ENCODE data around the gene ID4.

Gene ID4

GRCh38 chr6:19837511-19838441 lies 606 bp downstream of the ID4 start:
- no peak for TF ChIP-seq CTCF (IDR thresholded peaks at IDR 0.05; ENCODE audit: poor library complexity, severe bottlenecking)
- Histone ChIP-seq H3K27ac (ENCODE audit: poor library complexity, severe bottlenecking) (no peak overlapping the region), H3K9me3 (ENCODE audit: severe bottlenecking) (peaks cover 1% of the 10 kb centered on the region), H3K4me1 (ENCODE audit: insufficient read depth, poor library complexity, severe bottlenecking) (no peaks in the 10 kb centered on the region), H3K36me3 (ENCODE audit: low read depth) (no peaks in the 10 kb centered on the region), H3K27me3 (ENCODE audit: insufficient read depth, poor library complexity, severe bottlenecking) (peaks cover 89% of the 10 kb centered on the region), H3K4me3 (ENCODE audit: severe bottlenecking) (peak overlapping the region; percentile 11)
- no peak for DNase-seq (ENCODE audit: low spot score)
- peak; percentile 74 for ATAC-seq (ENCODE audit: low read depth)

- TF ChIP-seq CTCF (IDR thresholded peaks at IDR 0.05; ENCODE audit: poor library complexity, severe bottlenecking): no peak
- no peak overlapping the region for H3K27ac ChIP-seq (ENCODE audit: poor library complexity, severe bottlenecking)
- no peaks in the 10 kb centered on the region for H3K36me3 ChIP-seq (ENCODE audit: low read depth)
- peaks cover 91% of the 10 kb centered on the region for H3K27me3 ChIP-seq (ENCODE audit: insufficient read depth, poor library complexity, severe bottlenecking)
- DNase-seq (ENCODE audit: low spot score) (no peak), ATAC-seq (ENCODE audit: low read depth) (peak; percentile 70)
- peaks cover 1% of the 10 kb centered on the region for H3K9me3 ChIP-seq (ENCODE audit: severe bottlenecking)
- H3K4me1 ChIP-seq (ENCODE audit: insufficient read depth, poor library complexity, severe bottlenecking): no peaks in the 10 kb centered on the region
- peak overlapping the region; percentile 11 for H3K4me3 ChIP-seq (ENCODE audit: severe bottlenecking)
Observed at GRCh38 chr6:19838442-19839236, 1.5 kb downstream of the ID4 start.

GRCh38 chr6:19839237-19839546 lies 2.0 kb downstream of the ID4 start:
- no peaks in the 10 kb centered on the region for H3K4me1 ChIP-seq (ENCODE audit: insufficient read depth, poor library complexity, severe bottlenecking)
- TF ChIP-seq CTCF (IDR thresholded peaks at IDR 0.05; ENCODE audit: poor library complexity, severe bottlenecking): no peak
- H3K27me3 ChIP-seq (ENCODE audit: insufficient read depth, poor library complexity, severe bottlenecking): peaks cover 85% of the 10 kb centered on the region
- H3K4me3 ChIP-seq (ENCODE audit: severe bottlenecking): no peak overlapping the region
- ATAC-seq (ENCODE audit: low read depth) (no peak), DNase-seq (ENCODE audit: low spot score) (no peak)
- no peaks in the 10 kb centered on the region for H3K36me3 ChIP-seq (ENCODE audit: low read depth)
- H3K9me3 ChIP-seq (ENCODE audit: severe bottlenecking): peaks cover 1% of the 10 kb centered on the region
- H3K27ac ChIP-seq (ENCODE audit: poor library complexity, severe bottlenecking): no peak overlapping the region

- ATAC-seq (ENCODE audit: low read depth): no peak
- peaks cover 82% of the 10 kb centered on the region for H3K27me3 ChIP-seq (ENCODE audit: insufficient read depth, poor library complexity, severe bottlenecking)
- DNase-seq (ENCODE audit: low spot score): no peak
Observed at GRCh38 chr6:19839788-19840187, 2.6 kb downstream of the ID4 start.

More at GRCh38 chr6:19839788-19840187, 2.6 kb downstream of the ID4 start:
- Histone ChIP-seq H3K27ac (ENCODE audit: poor library complexity, severe bottlenecking) (no peak overlapping the region), H3K9me3 (ENCODE audit: severe bottlenecking) (peaks cover 1% of the 10 kb centered on the region), H3K4me3 (ENCODE audit: severe bottlenecking) (no peak overlapping the region), H3K4me1 (ENCODE audit: insufficient read depth, poor library complexity, severe bottlenecking) (no peaks in the 10 kb centered on the region), H3K36me3 (ENCODE audit: low read depth) (no peaks in the 10 kb centered on the region)
- no peak for TF ChIP-seq CTCF (IDR thresholded peaks at IDR 0.05; ENCODE audit: poor library complexity, severe bottlenecking)

Measured in RWPE2 (cell line).